Measurements from ENCODE around the gene OR10AG1. TPM values are rescaled to one million over a fixed set of nuclear protein-coding genes. Genes with fewer than 3 reads are reported as not detected.

The OR10AG1 gene
- total and polyA plus RNA-seq, 2 donors (not counting 3 experiments of a cell fraction or from before 2014, with no cell fraction given) = not detected

DNA sequence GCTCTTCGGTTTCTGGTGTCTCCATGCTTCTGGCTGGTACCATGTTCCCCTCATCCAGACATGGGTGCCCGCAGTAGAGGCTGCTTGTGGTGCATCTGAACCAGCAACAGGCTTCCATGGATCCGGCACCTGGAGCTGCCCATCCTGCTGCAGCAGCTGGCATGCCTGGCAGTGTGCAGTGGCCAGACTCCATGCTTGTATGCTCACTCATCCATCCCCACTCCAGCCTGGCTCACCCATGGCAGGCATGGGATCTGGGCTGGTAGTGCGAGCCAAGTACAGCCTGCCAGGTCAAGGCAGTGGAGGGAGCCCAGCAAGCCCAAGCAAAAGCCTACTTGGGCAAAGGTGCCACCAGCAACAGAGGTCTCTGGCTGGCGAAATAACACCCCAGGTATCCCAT, 49.2 kb downstream of the OR10AG1 start:
- ChIA-PET POLR2A (no interaction called here), CTCF (no interaction called here)
- Histone ChIP-seq H4K20me1 (replicated peaks; ENCODE audit: control insufficient read depth, extremely low read depth, insufficient read depth, low read length) (no peaks in the 10 kb centered on the region), H2AFZ (ENCODE audit: low read depth, low read length) (no peak overlapping the region), H3K36me3 (ENCODE audit: control insufficient read depth in 2 of 2, extremely low read depth in 1 of 2, insufficient read depth in 2 of 2, low read length in 2 of 2) (no peaks in the 10 kb centered on the region), H3K4me1 (ENCODE audit: control insufficient read depth, extremely low read depth, insufficient read depth, low read length) (no peaks in the 10 kb centered on the region), H3K27me3 (ENCODE audit: control insufficient read depth in 2 of 2, insufficient read depth in 2 of 2, low read length in 2 of 2) (no peaks in the 10 kb centered on the region), H3K9me1 (replicated peaks; ENCODE audit: control insufficient read depth, extremely low read depth, insufficient read depth, low read length) (no peaks in the 10 kb centered on the region), H3K27ac (ENCODE audit: insufficient read depth, low read depth, low read length) (no peak overlapping the region), H3K79me2 (ENCODE audit: control insufficient read depth, insufficient read depth, low read length) (no peaks in the 10 kb centered on the region), H3K9me3 (replicated peaks; ENCODE audit: control insufficient read depth, insufficient read depth, low read length) (peaks cover 2% of the 10 kb centered on the region), H3K4me3 (replicated peaks in 1 of 3; ENCODE audit: insufficient read depth in 1 of 3, low read depth in 1 of 3, low read length in 3 of 3) (no peak overlapping the region), H3K9ac (replicated peaks; ENCODE audit: extremely low read depth, insufficient read depth, low read length) (no peak overlapping the region), H3K4me2 (ENCODE audit: insufficient read depth, low read length) (no peak overlapping the region)
- no TSS peak for BruUV-seq (replicated peaks)
- dilution Hi-C loops (cut with MboI; ENCODE audit: extremely low pct_ligation_motif_present, low sequenced_read_pairs) = no loop called here
- DNase-seq (ENCODE audit: low read depth, low spot score) = no peak
- FAIRE-seq = no peak
- TF ChIP-seq POLR2A (IDR thresholded peaks at IDR 0.05; ENCODE audit: low read depth, low read length) = no peak
- no peak for TF ChIP-seq POLR2AphosphoS5 (IDR thresholded peaks at IDR 0.05; ENCODE audit: insufficient read depth, low read depth, low read length)
- TF ChIP-seq, protein P1, sequence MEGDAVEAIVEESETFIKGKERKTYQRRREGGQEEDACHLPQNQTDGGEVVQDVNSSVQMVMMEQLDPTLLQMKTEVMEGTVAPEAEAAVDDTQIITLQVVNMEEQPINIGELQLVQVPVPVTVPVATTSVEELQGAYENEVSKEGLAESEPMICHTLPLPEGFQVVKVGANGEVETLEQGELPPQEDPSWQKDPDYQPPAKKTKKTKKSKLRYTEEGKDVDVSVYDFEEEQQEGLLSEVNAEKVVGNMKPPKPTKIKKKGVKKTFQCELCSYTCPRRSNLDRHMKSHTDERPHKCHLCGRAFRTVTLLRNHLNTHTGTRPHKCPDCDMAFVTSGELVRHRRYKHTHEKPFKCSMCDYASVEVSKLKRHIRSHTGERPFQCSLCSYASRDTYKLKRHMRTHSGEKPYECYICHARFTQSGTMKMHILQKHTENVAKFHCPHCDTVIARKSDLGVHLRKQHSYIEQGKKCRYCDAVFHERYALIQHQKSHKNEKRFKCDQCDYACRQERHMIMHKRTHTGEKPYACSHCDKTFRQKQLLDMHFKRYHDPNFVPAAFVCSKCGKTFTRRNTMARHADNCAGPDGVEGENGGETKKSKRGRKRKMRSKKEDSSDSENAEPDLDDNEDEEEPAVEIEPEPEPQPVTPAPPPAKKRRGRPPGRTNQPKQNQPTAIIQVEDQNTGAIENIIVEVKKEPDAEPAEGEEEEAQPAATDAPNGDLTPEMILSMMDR (IDR thresholded peaks at IDR 0.05; ENCODE audit: extremely low read depth in 1 of 2, insufficient read depth in 1 of 2, low read depth in 1 of 2, low read length in 2 of 2) = no peak
- intact Hi-C loops (cut with micrococcal nuclease) = no loop called here

Other genes starting within 250 kb of the OR10AG1 start
- not detected in 2 replicates for gene OR5D13, start 196.5 kb downstream of the OR10AG1 start, total RNA-seq
- not detected in 2 replicates for gene OR5D13, start 196.5 kb downstream of the OR10AG1 start, polyA plus RNA-seq
- not detected in 2 replicates for gene OR5D14, start 174.4 kb downstream of the OR10AG1 start, total RNA-seq
- gene OR5D14, start 174.4 kb downstream of the OR10AG1 start, polyA plus RNA-seq = not detected in 2 replicates
- not detected in 2 replicates for gene OR5L1, start 158.6 kb downstream of the OR10AG1 start, total RNA-seq
- not detected in 2 replicates for gene OR5L1, start 158.6 kb downstream of the OR10AG1 start, polyA plus RNA-seq
- not detected in 2 replicates for gene OR5D18, start 150.3 kb downstream of the OR10AG1 start, total RNA-seq
- gene OR5D18, start 150.3 kb downstream of the OR10AG1 start, polyA plus RNA-seq = not detected in 2 replicates
- not detected in 2 replicates for gene OR5L2, start 142.7 kb downstream of the OR10AG1 start, total RNA-seq
- gene OR5L2, start 142.7 kb downstream of the OR10AG1 start, polyA plus RNA-seq = not detected in 2 replicates
- not detected in 2 replicates for gene OR5D16, start 131.2 kb downstream of the OR10AG1 start, total RNA-seq
- not detected in 2 replicates for gene OR5D16, start 131.2 kb downstream of the OR10AG1 start, polyA plus RNA-seq
- gene TRIM51, start 86.6 kb downstream of the OR10AG1 start, total RNA-seq = not detected in 2 replicates
- gene TRIM51, start 86.6 kb downstream of the OR10AG1 start, polyA plus RNA-seq = not detected in 2 replicates
- not detected in 2 replicates for gene OR5W2, start 55.4 kb downstream of the OR10AG1 start, total RNA-seq
- gene OR5W2, start 55.4 kb downstream of the OR10AG1 start, polyA plus RNA-seq = not detected in 2 replicates
- not detected in 2 replicates for gene OR5I1, start 33.5 kb downstream of the OR10AG1 start, total RNA-seq
- gene OR5I1, start 33.5 kb downstream of the OR10AG1 start, polyA plus RNA-seq = not detected in 2 replicates
- not detected in 2 replicates for gene OR5F1, start 24.7 kb upstream of the OR10AG1 start, total RNA-seq
- gene OR5F1, start 24.7 kb upstream of the OR10AG1 start, polyA plus RNA-seq = not detected in 2 replicates
- not detected in 2 replicates for gene OR5AS1, start 57.7 kb upstream of the OR10AG1 start, total RNA-seq
- not detected in 2 replicates for gene OR5AS1, start 57.7 kb upstream of the OR10AG1 start, polyA plus RNA-seq
- gene OR8I2, start 123.4 kb upstream of the OR10AG1 start, total RNA-seq = not detected in 2 replicates
- gene OR8I2, start 123.4 kb upstream of the OR10AG1 start, polyA plus RNA-seq = not detected in 2 replicates
- not detected in 2 replicates for gene OR8H2, start 133.7 kb upstream of the OR10AG1 start, total RNA-seq
- gene OR8H2, start 133.7 kb upstream of the OR10AG1 start, polyA plus RNA-seq = not detected in 2 replicates
- gene OR8H3, start 152.4 kb upstream of the OR10AG1 start, total RNA-seq = not detected in 2 replicates
- not detected in 2 replicates for gene OR8H3, start 152.4 kb upstream of the OR10AG1 start, polyA plus RNA-seq
- gene OR8J3, start 170.3 kb upstream of the OR10AG1 start, total RNA-seq = not detected in 2 replicates
- gene OR8J3, start 170.3 kb upstream of the OR10AG1 start, polyA plus RNA-seq = not detected in 2 replicates
- not detected in 2 replicates for gene OR8K5, start 190.4 kb upstream of the OR10AG1 start, total RNA-seq
- not detected in 2 replicates for gene OR8K5, start 190.4 kb upstream of the OR10AG1 start, polyA plus RNA-seq
- not detected in 2 replicates for gene OR5J2, start 206.7 kb upstream of the OR10AG1 start, total RNA-seq
- gene OR5J2, start 206.7 kb upstream of the OR10AG1 start, polyA plus RNA-seq = not detected in 2 replicates